Peyer's patch (tissue), 4 donors: ENCODE results near the gene TYSND1. TPM values are rescaled to one million over a fixed set of nuclear protein-coding genes. Genes with fewer than 3 reads are reported as not detected.
"Not testable (repeated sequence)": the region's sequence is repeated elsewhere in the genome, so short reads cannot be mapped to it uniquely, and the experiment has no call there.

ENCODE experiments used
- DNase-seq, 3 donors: peaks; one replicate each; pipeline ENCODE4 v3.0.0-alpha.2; 2017 to 2019
- H3K27ac ChIP-seq, 4 donors: fragments of 200-600 bp; sonication (generic); one replicate each; pipeline ENCODE4 v1.5.1; 2016 to 2019
- H3K27me3 ChIP-seq, 2 donors: fragments of 200-600 bp; sonication (generic); one replicate each; pipeline ENCODE4 v1.5.1; 2019
- H3K36me3 ChIP-seq, 3 donors: fragments of 200-600 bp; sonication (generic); one replicate each; pipeline ENCODE4 v1.5.1; 2016 to 2019
- H3K4me1 ChIP-seq, 4 donors: fragments of 200-600 bp; sonication (generic); one replicate each; pipeline ENCODE4 v1.5.1; 2016 to 2019
- H3K4me3 ChIP-seq, 4 donors: fragments of 200-600 bp; sonication (generic); 1 replicate in 3 of 4; 2 replicates in 1 of 4; pipeline ENCODE4 v1.5.1; 2016 to 2019; ENCODE audit warnings: mild to moderate bottlenecking in 1 of 4
- H3K9me3 ChIP-seq, 4 donors: fragments of 200-600 bp; sonication (generic); one replicate each; pipeline ENCODE4 v1.5.1; 2016 to 2019; ENCODE audit warnings: mild to moderate bottlenecking in 1 of 4
- CTCF ChIP-seq, 6 experiments: fragments of 450-650 bp in 4 of 6; fragments of 200-600 bp in 2 of 6; sonication (generic) in 1 of 6; IDR thresholded peaks; one replicate each; pipeline ENCODE4 v1.5.1; 2017 to 2019; ENCODE audit warnings: antibody characterized with exemption in 6 of 6, mild to moderate bottlenecking in 3 of 6, moderate library complexity in 1 of 6
- POLR2A ChIP-seq, 2 donors: fragments of 450-650 bp; IDR thresholded peaks; one replicate each; pipeline ENCODE4 v1.5.1; 2017; ENCODE audit warnings: antibody characterized with exemption in 2 of 2, mild to moderate bottlenecking in 2 of 2, moderate library complexity in 2 of 2
- total RNA-seq, 4 donors: library from RNA; depleted of rRNA; stranded (reverse); fragments of >200 nt; gene quantifications; one replicate each; pipeline ENCODE4 v1.1.0, GENCODE V29; 2016

Gene TYSND1
- total RNA-seq, 4 donors from 2014 or later: 18.2 to 25.9 (median 21.7) TPM

- DNase-seq: no peak
- Histone ChIP-seq H3K27me3 (no peaks in the 10 kb centered on the region), H3K4me3 (no peak overlapping the region), H3K9me3 (no peaks in the 10 kb centered on the region), H3K36me3 (peaks cover 0 to 54% (median 0%) of the 10 kb centered on the region in 3 donors), H3K4me1 (no peaks in the 10 kb centered on the region), H3K27ac (no peak overlapping the region)
- TF ChIP-seq POLR2A (IDR thresholded peaks at IDR 0.05) (no peak), CTCF (IDR thresholded peaks at IDR 0.05) (no peak)
These were observed 35.0 kb downstream of the TYSND1 start for GRCh38 chr10:70111496-70111895.

GRCh38 chr10:70109064-70109729, 37.3 kb downstream of the TYSND1 start:
- TF ChIP-seq POLR2A (IDR thresholded peaks at IDR 0.05): no peak
- no peak for DNase-seq
- Histone ChIP-seq H3K27ac (no peak overlapping the region), H3K9me3 (no peaks in the 10 kb centered on the region), H3K4me3 (no peak overlapping the region), H3K27me3 (no peaks in the 10 kb centered on the region), H3K4me1 (no peaks in the 10 kb centered on the region), H3K36me3 (peaks cover 0 to 45% (median 0%) of the 10 kb centered on the region in 3 donors)

DNA sequence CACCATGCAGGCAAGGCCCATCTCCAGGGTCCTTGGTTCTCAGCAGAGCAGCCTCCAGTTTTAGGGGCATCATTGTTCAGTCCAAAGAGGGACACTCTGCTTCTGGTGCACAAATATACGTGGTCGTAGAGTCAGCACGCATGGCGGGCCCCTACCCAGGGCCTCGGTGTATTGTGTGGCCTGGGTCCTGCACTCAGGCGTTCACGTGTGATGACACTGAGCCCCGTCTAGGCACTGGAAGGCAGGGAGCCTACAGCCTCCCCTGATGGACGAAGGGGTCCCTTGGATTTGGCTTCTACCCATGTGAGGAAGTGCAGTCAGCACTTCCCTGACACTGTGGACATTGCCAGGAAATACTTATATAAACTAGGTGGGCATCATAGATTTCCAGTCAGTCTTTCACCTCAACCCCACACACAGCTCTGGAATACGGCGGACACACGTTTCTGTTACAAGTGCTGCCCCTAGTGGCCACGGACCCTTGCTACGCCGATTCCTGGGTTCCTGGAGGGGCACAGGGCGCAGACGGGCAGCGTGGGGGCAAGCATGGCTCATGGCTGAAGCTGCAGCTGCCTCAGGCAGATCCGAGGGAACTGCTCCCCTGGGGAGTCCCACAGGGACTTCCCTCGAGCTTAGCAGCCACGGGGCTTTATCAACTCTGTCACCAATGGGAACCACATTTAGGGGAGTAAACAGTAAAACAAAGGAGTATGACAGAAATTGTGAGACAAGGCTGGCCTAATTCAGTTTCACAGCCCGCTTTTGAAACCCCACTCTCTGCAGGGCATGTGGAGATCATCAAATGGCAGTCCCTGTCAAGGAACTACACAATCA, 39.3 kb downstream of the TYSND1 start:
- no peak for DNase-seq
- Histone ChIP-seq H3K9me3 (no peaks in the 10 kb centered on the region), H3K36me3 (peaks cover 0 to 24% (median 0%) of the 10 kb centered on the region in 3 donors), H3K27me3 (no peaks in the 10 kb centered on the region), H3K27ac (no peak overlapping the region), H3K4me1 (no peaks in the 10 kb centered on the region), H3K4me3 (no peak overlapping the region)
- no peak for TF ChIP-seq POLR2A (IDR thresholded peaks at IDR 0.05)
- TF ChIP-seq CTCF (IDR thresholded peaks at IDR 0.05): peak in 3 of 6 experiments; percentile 20 to 24 (median 22)

DNA sequence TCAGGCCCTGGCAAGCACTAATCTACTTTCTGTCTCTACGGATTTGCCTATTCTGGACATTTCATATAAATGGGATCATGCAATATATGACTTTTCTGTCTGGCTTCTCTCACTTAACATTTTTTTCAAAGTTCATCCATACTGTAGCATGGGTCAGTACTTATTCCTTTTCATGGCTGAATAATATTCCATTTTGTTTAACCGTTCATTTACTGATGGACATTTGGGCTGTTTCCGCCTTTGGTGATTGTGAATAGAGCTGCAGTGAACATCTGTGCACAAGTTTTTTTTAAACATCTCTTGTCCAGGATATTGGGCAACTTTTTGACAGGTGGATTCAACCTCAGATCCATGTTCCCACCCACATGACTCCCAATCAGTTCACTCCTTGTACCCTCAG, 44.8 kb downstream of the TYSND1 start:
- H3K27ac ChIP-seq: no peak overlapping the region
- no peaks in the 10 kb centered on the region for H3K9me3 ChIP-seq
- TF ChIP-seq CTCF (IDR thresholded peaks at IDR 0.05) (no peak), POLR2A (IDR thresholded peaks at IDR 0.05) (no peak)
- no peak for DNase-seq
- H3K4me1 ChIP-seq: no peaks in the 10 kb centered on the region
- no peaks in the 10 kb centered on the region for H3K36me3 ChIP-seq
- H3K27me3 ChIP-seq: no peaks in the 10 kb centered on the region
- H3K4me3 ChIP-seq: no peak overlapping the region

DNA sequence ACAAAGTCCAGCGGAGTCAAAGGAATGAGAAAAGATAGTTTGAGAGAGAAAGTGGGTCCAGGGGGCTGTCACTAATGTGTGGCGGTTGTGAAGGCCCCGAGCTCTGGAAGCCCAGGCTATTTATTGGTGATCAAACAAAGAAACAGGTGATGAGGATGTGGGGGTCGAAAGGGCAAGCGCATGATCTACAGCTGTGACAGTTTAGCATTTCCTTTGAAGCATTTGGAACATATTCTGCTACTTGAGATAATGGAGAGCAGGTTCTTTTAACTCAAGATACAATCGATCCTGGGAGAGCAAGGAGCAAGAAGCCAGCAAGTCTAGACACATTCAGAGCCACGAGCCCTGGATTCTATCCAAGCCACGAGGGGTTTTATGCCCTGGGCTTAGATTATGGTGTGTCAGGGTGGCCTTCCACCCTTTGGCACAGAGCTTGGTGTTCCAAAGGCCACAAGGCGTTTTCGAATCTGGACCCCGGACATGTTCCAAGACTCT, 45.4 kb downstream of the TYSND1 start:
- not testable (repeated sequence) for H3K4me3 ChIP-seq, H3K27ac ChIP-seq, H3K9me3 ChIP-seq, H3K4me1 ChIP-seq, H3K36me3 ChIP-seq, DNase-seq, H3K27me3 ChIP-seq

DNA sequence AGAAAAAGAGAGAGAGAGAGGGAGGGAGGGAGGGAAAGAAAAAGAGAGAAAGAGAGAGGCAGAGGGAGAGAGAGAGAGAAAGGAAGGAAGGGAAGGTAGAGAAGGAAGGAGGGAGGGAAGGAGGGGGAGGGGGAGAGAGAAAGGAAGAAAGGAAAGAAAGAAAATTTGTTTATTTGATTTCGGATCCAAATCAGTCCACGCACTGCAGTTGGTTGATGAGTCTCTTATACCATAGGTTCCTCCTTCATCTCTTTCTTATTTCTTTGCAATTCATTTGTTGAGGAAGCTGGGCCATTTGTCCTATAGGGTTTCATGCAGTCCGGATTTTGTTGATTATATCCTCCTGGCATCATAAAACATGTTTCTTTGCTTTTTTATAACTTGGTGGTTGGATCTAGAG, 48.2 kb downstream of the TYSND1 start:
- TF ChIP-seq POLR2A (IDR thresholded peaks at IDR 0.05) (no peak), CTCF (IDR thresholded peaks at IDR 0.05) (no peak)
- peaks cover 0 to 16% (median 0%) of the 10 kb centered on the region in 3 donors for H3K36me3 ChIP-seq
- H3K27me3 ChIP-seq: no peaks in the 10 kb centered on the region
- no peak for DNase-seq
- H3K9me3 ChIP-seq: no peaks in the 10 kb centered on the region
- H3K4me1 ChIP-seq: no peaks in the 10 kb centered on the region
- H3K4me3 ChIP-seq: no peak overlapping the region
- no peak overlapping the region for H3K27ac ChIP-seq
